ENCODE data around the gene TMEM94.

TMEM94 gene

GRCh38 chr17:75498726-75499213, 42.3 kb downstream of the TMEM94 start:
- DNase-seq = no peak

GRCh38 chr17:75499313-75500022, 43.0 kb downstream of the TMEM94 start:
- DNase-seq = no peak

- DNase-seq = no peak
Measured at GRCh38 chr17:75500419-75501216, 44.2 kb downstream of the TMEM94 start.

GRCh38 chr17:75501378-75502071, 45.1 kb downstream of the TMEM94 start:
- DNase-seq = no peak

- DNase-seq = no peak
Measured at GRCh38 chr17:75502072-75502720, 45.8 kb downstream of the TMEM94 start.

- DNase-seq = no peak
Measured at GRCh38 chr17:75502721-75503329, 46.4 kb downstream of the TMEM94 start.

- no peak for DNase-seq
Measured at GRCh38 chr17:75503337-75503950, 47.0 kb downstream of the TMEM94 start.

GRCh38 chr17:75503976-75504346, 47.5 kb downstream of the TMEM94 start:
- no peak for DNase-seq

GRCh38 chr17:75504347-75505151, 48.1 kb downstream of the TMEM94 start:
- DNase-seq = peak; percentile 23

GRCh38 chr17:75505152-75505409, 48.6 kb downstream of the TMEM94 start:
- DNase-seq = no peak

GRCh38 chr17:75505640-75506039, 49.2 kb downstream of the TMEM94 start:
- no peak for DNase-seq

- no peak for DNase-seq
Measured at GRCh38 chr17:75506134-75506533, 49.7 kb downstream of the TMEM94 start.

- no peak for DNase-seq
Measured at GRCh38 chr17:75506888-75507287, 50.5 kb downstream of the TMEM94 start.

GRCh38 chr17:75507733-75508719, 51.6 kb downstream of the TMEM94 start:
- DNase-seq = no peak

GRCh38 chr17:75508931-75509361, 52.5 kb downstream of the TMEM94 start:
- DNase-seq = no peak

- no peak for DNase-seq
Measured at GRCh38 chr17:75509528-75510258, 53.3 kb downstream of the TMEM94 start.

GRCh38 chr17:75511270-75511609, 54.8 kb downstream of the TMEM94 start:
- DNase-seq = no peak

GRCh38 chr17:75511610-75512575, 55.5 kb downstream of the TMEM94 start:
- no peak for DNase-seq

Data from stimulated activated CD4-positive, alpha-beta T cell treated with anti-CD3 and anti-CD28 coated beads, Interleukin-4, amount 100 ng/mL, for 24 hours (primary cell).